Sigmoid colon (tissue), 7 donors: Measurements from ENCODE around the gene OTOP3. TPM values are rescaled to one million over a fixed set of nuclear protein-coding genes. Genes with fewer than 3 reads are reported as not detected.

Experiments
- DNase-seq: peaks from one replicate; pipeline ENCODE4 v3.0.0-alpha.2; 2019
- H3K27ac ChIP-seq, 4 donors: fragments of 200-600 bp; sonication (generic); one replicate each; pipeline ENCODE4 v1.5.1; 2016 to 2019; ENCODE audit warnings: mild to moderate bottlenecking in 1 of 4
- H3K27me3 ChIP-seq, 3 donors: fragments of 200-600 bp; sonication (generic); one replicate each; pipeline ENCODE4 v1.5.1; 2019; ENCODE audit warnings: mild to moderate bottlenecking in 1 of 3
- H3K36me3 ChIP-seq, 4 donors: fragments of 200-600 bp; sonication (generic); one replicate each; pipeline ENCODE4 v1.5.1; 2016 to 2019
- H3K4me1 ChIP-seq, 4 donors: fragments of 200-600 bp; sonication (generic); one replicate each; pipeline ENCODE4 v1.5.1; 2017 to 2019
- H3K4me3 ChIP-seq, 4 donors: fragments of 200-600 bp; sonication (generic); one replicate each; pipeline ENCODE4 v1.5.1; 2017 to 2019; ENCODE audit warnings: mild to moderate bottlenecking in 2 of 4, moderate library complexity in 1 of 4
- H3K9me3 ChIP-seq, 4 donors: fragments of 200-600 bp in 3 of 4; sonication (generic) in 3 of 4; one replicate each; pipeline versions ENCODE4 v1.5.1 to v1.6.1; 2013 to 2019
- EP300 ChIP-seq, 4 donors: sonication (generic); formaldehyde crosslinking; IDR thresholded peaks; one replicate each; pipeline ENCODE4 v1.6.1; 2017; ENCODE audit warnings: antibody characterized with exemption in 4 of 4
- POLR2A ChIP-seq, 2 donors: fragments of 450-650 bp; IDR thresholded peaks; one replicate each; pipeline ENCODE4 v1.6.1; 2016; ENCODE audit warnings: antibody characterized with exemption in 2 of 2, mild to moderate bottlenecking in 2 of 2, moderate library complexity in 2 of 2
- POLR2AphosphoS5 ChIP-seq, 4 donors: sonication (generic); formaldehyde crosslinking; IDR thresholded peaks; one replicate each; pipeline ENCODE4 v1.6.1; 2017; ENCODE audit warnings: antibody characterized with exemption in 4 of 4
- WGBS, 2 donors: extraction: QIAGEN DNeasy Blood & Tissue Kit; methylation state at CpG; one replicate each; pipeline ENCODE4 v1.1.7; 2013; 5-methylcytosine and 5-hydroxymethylcytosine counted together
- intact Hi-C: fragments of 100-400 bp; cut with DNase I; formaldehyde crosslinking; loops from one replicate; pipeline ENCODE4 v1.15.1; 2023
- polyA plus RNA-seq, 3 donors: library from polyadenylated mRNA; stranded (reverse); fragments of 200-250 nt; gene quantifications; one replicate each; pipeline ENCODE4 v1.2.3, GENCODE V29; 2013
- total RNA-seq, 4 donors: library from RNA; depleted of rRNA; stranded (reverse); fragments of >200 nt; gene quantifications; one replicate each; pipeline ENCODE4 v1.1.0, GENCODE V29; 2016
- TF ChIP-seq, protein P1 (sequence below), 4 experiments: fragments of 450-650 bp in 3 of 4; fragments of 200-600 bp in 1 of 4; IDR thresholded peaks; one replicate each; pipeline ENCODE4 v1.5.1; 2016 to 2019; ENCODE audit warnings: antibody characterized with exemption in 4 of 4, mild to moderate bottlenecking in 3 of 4, moderate library complexity in 2 of 4
- donor health status: healthy with polysubstance abuse.
- donor health status: Bipolar disorder and iron deficiency.
- donor health status: healthy.

OTOP3 gene
- total and polyA plus RNA-seq, 7 donors = 0.28 to 1.8 (median 0.60) TPM; not detected in 4

DNA sequence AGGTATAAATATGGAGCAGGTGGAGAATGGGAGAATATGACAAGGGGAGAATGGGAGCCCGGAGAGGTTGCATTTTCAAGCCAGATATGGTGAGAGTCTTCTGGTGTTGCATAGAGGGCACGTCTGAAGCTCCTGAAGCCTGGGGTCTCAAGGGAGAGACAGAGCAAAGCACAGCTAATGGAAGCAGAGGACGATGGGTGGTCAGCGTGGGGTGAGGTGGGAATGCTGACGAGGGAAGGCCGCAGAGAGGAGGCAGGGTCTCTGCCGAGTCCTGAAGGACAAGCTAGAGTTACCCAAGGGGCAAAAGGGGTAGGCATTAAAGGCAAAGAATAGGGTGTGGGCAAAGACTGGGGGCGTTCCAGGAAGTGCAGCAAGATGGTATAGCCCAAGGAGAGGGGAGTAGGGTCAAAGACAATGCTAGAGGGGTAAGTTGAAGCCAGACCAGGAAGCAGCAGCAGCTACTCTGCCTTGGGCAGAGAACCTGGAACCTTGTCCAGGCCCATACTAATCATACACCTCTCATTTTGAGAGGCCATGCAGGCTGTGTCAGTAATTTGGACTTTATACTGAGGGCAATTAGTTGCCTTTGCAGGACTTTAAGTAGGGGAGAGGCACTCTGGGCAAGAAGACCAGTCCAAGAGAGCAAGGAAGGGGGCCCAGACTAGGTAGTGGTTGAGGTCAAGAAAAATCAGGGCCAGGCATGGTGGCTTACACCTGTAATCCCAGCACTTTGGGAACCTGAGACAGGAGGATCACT lies 2.7 kb downstream of the OTOP3 start:
- no peak for TF ChIP-seq EP300 (IDR thresholded peaks at IDR 0.05)
- no peak for TF ChIP-seq POLR2AphosphoS5 (IDR thresholded peaks at IDR 0.05)
- TF ChIP-seq, protein P1, sequence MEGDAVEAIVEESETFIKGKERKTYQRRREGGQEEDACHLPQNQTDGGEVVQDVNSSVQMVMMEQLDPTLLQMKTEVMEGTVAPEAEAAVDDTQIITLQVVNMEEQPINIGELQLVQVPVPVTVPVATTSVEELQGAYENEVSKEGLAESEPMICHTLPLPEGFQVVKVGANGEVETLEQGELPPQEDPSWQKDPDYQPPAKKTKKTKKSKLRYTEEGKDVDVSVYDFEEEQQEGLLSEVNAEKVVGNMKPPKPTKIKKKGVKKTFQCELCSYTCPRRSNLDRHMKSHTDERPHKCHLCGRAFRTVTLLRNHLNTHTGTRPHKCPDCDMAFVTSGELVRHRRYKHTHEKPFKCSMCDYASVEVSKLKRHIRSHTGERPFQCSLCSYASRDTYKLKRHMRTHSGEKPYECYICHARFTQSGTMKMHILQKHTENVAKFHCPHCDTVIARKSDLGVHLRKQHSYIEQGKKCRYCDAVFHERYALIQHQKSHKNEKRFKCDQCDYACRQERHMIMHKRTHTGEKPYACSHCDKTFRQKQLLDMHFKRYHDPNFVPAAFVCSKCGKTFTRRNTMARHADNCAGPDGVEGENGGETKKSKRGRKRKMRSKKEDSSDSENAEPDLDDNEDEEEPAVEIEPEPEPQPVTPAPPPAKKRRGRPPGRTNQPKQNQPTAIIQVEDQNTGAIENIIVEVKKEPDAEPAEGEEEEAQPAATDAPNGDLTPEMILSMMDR (IDR thresholded peaks at IDR 0.05) = no peak
- no peak for TF ChIP-seq POLR2A (IDR thresholded peaks at IDR 0.05)
- no peak for DNase-seq
- Histone ChIP-seq H3K4me3 (no peak overlapping the region), H3K36me3 (no peaks in the 10 kb centered on the region), H3K27ac (no peak overlapping the region), H3K9me3 (no peaks in the 10 kb centered on the region), H3K4me1 (peaks cover 0 to 13% (median 8%) of the 10 kb centered on the region in 4 donors), H3K27me3 (peaks cover 24 to 75% (median 50%) of the 10 kb centered on the region in 3 donors)
- 72 to 75% methylated on average over 8 of the region's 8 CpGs for WGBS, 2 donors
- intact Hi-C loops = no loop called here

DNA sequence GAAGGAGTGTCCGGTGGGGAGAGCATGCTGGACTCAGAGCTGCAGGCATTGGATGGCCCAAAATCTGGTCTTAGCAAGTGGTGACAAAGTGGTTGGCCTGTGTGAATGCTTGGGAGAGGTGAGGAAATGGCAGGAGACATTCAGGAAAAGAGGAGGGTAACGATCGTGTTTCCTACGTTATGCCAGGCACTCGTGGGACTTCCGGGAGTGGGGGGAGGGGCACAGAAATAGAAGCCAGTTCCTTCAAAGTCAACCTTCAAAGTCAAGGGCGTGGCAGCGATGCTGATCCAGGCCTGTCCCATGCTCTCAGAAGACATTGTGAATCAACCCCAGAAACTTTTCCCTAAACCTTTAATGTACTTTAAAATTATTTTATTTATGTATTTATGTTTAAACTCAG lies 3.8 kb downstream of the OTOP3 start:
- no peak for DNase-seq
- Histone ChIP-seq H3K4me3 (no peak overlapping the region), H3K36me3 (no peaks in the 10 kb centered on the region), H3K27me3 (peaks cover 22 to 72% (median 45%) of the 10 kb centered on the region in 3 donors), H3K27ac (no peak overlapping the region), H3K4me1 (peaks cover 0 to 13% (median 8%) of the 10 kb centered on the region in 4 donors), H3K9me3 (no peaks in the 10 kb centered on the region)
- intact Hi-C loops = no loop called here
- TF ChIP-seq, protein P1 (IDR thresholded peaks at IDR 0.05) = no peak
- TF ChIP-seq POLR2A (IDR thresholded peaks at IDR 0.05) = no peak
- no peak for TF ChIP-seq POLR2AphosphoS5 (IDR thresholded peaks at IDR 0.05)
- no peak for TF ChIP-seq EP300 (IDR thresholded peaks at IDR 0.05)
- 48 to 55% methylated on average over 8 of the region's 8 CpGs for WGBS, 2 donors

DNA sequence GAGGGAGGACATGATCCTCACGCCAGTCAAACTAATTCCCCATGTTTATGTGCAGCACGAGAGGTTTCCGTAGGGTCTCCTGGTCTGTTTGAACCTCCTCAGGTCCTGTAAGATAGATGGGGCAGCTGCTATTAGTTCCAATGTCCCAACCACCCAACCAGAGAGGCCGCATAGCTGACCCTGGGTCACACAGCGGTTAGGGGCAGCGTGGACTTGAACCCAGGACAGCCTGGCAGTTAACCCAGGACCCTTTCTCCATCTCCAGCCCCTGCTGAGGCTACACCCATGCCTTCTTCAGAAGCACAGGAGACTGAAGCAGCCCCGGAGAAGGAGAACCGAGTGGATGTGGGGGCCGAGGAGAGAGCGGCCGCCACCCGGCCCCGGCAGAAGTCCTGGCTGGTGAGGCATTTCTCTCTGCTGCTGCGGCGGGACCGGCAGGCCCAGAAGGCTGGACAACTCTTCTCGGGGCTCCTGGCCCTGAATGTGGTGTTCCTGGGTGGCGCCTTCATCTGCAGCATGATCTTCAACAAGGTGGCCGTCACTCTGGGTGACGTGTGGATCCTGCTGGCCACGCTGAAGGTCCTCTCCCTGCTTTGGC lies 5.5 kb downstream of the OTOP3 start:
- intact Hi-C loops = no loop called here
- H3K9me3 ChIP-seq = no peaks in the 10 kb centered on the region
- peaks cover 0 to 3% (median 1%) of the 10 kb centered on the region in 4 donors for H3K4me1 ChIP-seq
- no peaks in the 10 kb centered on the region for H3K36me3 ChIP-seq
- H3K4me3 ChIP-seq = no peak overlapping the region
- TF ChIP-seq, protein P1 (IDR thresholded peaks at IDR 0.05) = no peak
- TF ChIP-seq POLR2AphosphoS5 (IDR thresholded peaks at IDR 0.05) = no peak
- TF ChIP-seq POLR2A (IDR thresholded peaks at IDR 0.05) = no peak
- TF ChIP-seq EP300 (IDR thresholded peaks at IDR 0.05) = no peak
- DNase-seq = no peak
- 79 to 80% methylated on average over 21 of the region's 21 CpGs for WGBS, 2 donors
- peaks cover 8 to 63% (median 29%) of the 10 kb centered on the region in 3 donors for H3K27me3 ChIP-seq
- H3K27ac ChIP-seq = no peak overlapping the region

DNA sequence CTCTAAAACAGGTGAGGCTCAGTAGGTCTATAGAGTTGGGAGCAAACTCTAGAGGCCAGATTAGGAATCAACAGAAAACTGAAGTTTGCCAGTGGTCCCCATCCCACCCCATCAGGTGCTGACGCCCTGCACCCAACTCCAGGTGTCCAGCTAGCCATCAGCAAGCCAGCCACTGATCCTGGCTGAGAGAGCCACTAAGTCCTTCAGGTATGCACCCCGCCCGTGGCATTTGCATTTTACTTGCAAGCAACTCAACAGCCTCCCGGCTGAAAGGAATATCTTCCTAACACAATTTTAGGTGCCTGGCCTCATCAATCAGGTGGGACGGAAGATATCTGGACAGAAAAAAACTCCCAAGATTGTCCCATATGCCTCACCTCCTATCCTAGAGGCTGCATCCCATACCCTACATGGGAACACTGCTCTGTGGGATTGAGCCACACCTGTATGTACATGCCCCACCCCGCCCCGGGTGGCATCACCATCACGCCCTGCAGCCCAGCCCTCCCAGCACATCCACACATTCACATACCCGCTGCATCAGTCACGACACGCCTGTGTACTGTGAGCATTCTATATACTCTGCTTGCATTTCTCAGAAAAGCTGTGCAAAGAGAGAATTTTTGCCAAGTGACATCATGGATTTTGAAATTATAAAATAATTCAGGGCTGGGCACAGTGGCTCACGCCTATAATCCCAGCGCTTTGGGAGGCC lies 8.3 kb downstream of the OTOP3 start:
- Histone ChIP-seq H3K27ac (no peak overlapping the region), H3K27me3 (peaks cover 0 to 59% (median 14%) of the 10 kb centered on the region in 3 donors), H3K4me1 (no peaks in the 10 kb centered on the region), H3K4me3 (no peak overlapping the region), H3K36me3 (no peaks in the 10 kb centered on the region), H3K9me3 (no peaks in the 10 kb centered on the region)
- intact Hi-C loops = no loop called here
- DNase-seq = no peak
- no peak for TF ChIP-seq POLR2AphosphoS5 (IDR thresholded peaks at IDR 0.05)
- no peak for TF ChIP-seq EP300 (IDR thresholded peaks at IDR 0.05)
- TF ChIP-seq POLR2A (IDR thresholded peaks at IDR 0.05) = no peak
- TF ChIP-seq, protein P1 (IDR thresholded peaks at IDR 0.05) = no peak
- 20 to 56% methylated on average over 13 of the region's 13 CpGs for WGBS, 2 donors
